Measurements from ENCODE around the gene ZNF662. TPM values are rescaled to one million over a fixed set of nuclear protein-coding genes. Genes with fewer than 3 reads are reported as not detected.

ZNF662 gene
- total RNA-seq, 1 experiment from 2014 or later = 13.4 TPM

GRCh38 chr3:42960282-42960681 is 54.3 kb downstream of the ZNF662 start:
- no peak overlapping the region for H3K27ac Mint-ChIP-seq (ENCODE audit: unreplicated experiment)
- POLR2A ChIA-PET = no interaction called here
- no peaks in the 10 kb centered on the region for H3K27me3 ChIP-seq (replicated peaks; ENCODE audit: control insufficient read depth, insufficient read depth, low read length)
- H3K27me3 Mint-ChIP-seq (ENCODE audit: insufficient read depth, unreplicated experiment) = peaks cover 7% of the 10 kb centered on the region
- intact Hi-C loops (cut with micrococcal nuclease; ENCODE audit: unreplicated experiment) = loop anchor here (5.0 kb wide), 2 partner anchors 127 to 1552 kb away; no protein-coding TSS in a partner anchor
- H3K4me1 ChIP-seq = no peaks in the 10 kb centered on the region
- DNase-seq = no peak
- no TSS peak for BruUV-seq (replicated peaks)
- H3K9me3 ChIP-seq = no peaks in the 10 kb centered on the region
- CTCF ChIA-PET = interaction anchor here (2.0 kb wide), 1 partner anchor 128 kb away, joined by 7 read pairs; no protein-coding TSS in a partner anchor
- H3K4me1 Mint-ChIP-seq (ENCODE audit: low read depth, unreplicated experiment) = no peaks in the 10 kb centered on the region
- H3K4me3 ChIP-seq (ENCODE audit: low read depth, low read length) = no peak overlapping the region
- H3K36me3 Mint-ChIP-seq (ENCODE audit: insufficient read depth, unreplicated experiment) = no peaks in the 10 kb centered on the region
- H3K4me3 Mint-ChIP-seq (ENCODE audit: unreplicated experiment) = no peak overlapping the region
- no peaks in the 10 kb centered on the region for H3K36me3 ChIP-seq (ENCODE audit: control insufficient read depth, insufficient read depth, low read length)
- H3K9me3 Mint-ChIP-seq (ENCODE audit: unreplicated experiment) = no peaks in the 10 kb centered on the region
- no peak for TF ChIP-seq CTCF (IDR thresholded peaks at IDR 0.05; ENCODE audit: insufficient read depth in 1 of 2, low read depth in 1 of 2, low read length in 1 of 2, severe bottlenecking in 1 of 2, unreplicated experiment in 1 of 2)

DNA sequence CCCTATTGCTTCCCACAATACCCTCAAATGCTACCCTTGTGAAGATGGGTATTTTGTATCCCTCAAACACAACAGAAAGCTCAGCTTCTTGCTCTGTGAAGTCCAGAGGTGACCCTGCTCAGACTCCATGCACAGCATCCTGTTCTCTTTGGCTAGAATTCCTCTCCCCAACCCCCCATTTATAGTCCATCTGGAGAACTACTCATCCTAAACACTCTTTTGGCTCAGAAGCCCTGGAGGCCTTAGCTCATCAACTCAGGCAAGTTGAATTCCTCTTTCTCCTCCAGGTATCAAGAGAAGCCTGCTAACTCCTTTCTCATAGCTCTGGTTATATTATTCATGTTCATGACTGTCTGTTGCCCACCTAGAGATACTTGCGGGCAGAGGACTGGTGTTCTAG is 54.8 kb downstream of the ZNF662 start:
- Histone ChIP-seq H3K4me1 (no peaks in the 10 kb centered on the region), H3K4me3 (ENCODE audit: low read depth, low read length) (no peak overlapping the region), H3K27me3 (replicated peaks; ENCODE audit: control insufficient read depth, insufficient read depth, low read length) (no peaks in the 10 kb centered on the region), H3K36me3 (ENCODE audit: control insufficient read depth, insufficient read depth, low read length) (no peaks in the 10 kb centered on the region), H3K9me3 (no peaks in the 10 kb centered on the region)
- Mint-ChIP-seq H3K27ac (ENCODE audit: unreplicated experiment) (no peak overlapping the region), H3K4me1 (ENCODE audit: low read depth, unreplicated experiment) (no peaks in the 10 kb centered on the region), H3K4me3 (ENCODE audit: unreplicated experiment) (no peak overlapping the region), H3K27me3 (ENCODE audit: insufficient read depth, unreplicated experiment) (peaks cover 7% of the 10 kb centered on the region), H3K36me3 (ENCODE audit: insufficient read depth, unreplicated experiment) (no peaks in the 10 kb centered on the region), H3K9me3 (ENCODE audit: unreplicated experiment) (no peaks in the 10 kb centered on the region)
- no peak for DNase-seq
- intact Hi-C loops (cut with micrococcal nuclease; ENCODE audit: unreplicated experiment) = loop anchor here (1.0 to 5.0 kb wide), 4 partner anchors 127 to 1552 kb away; no protein-coding TSS in a partner anchor
- TF ChIP-seq CTCF (IDR thresholded peaks at IDR 0.05; ENCODE audit: insufficient read depth in 1 of 2, low read depth in 1 of 2, low read length in 1 of 2, severe bottlenecking in 1 of 2, unreplicated experiment in 1 of 2) = no peak
- BruUV-seq (replicated peaks) = no TSS peak
- CTCF ChIA-PET = interaction anchor here (1.3 to 2.0 kb wide), 2 partner anchors 127 to 201 kb away, joined by 3 to 7 read pairs; no protein-coding TSS in a partner anchor
- POLR2A ChIA-PET = no interaction called here

- TF ChIP-seq CTCF (IDR thresholded peaks at IDR 0.05; ENCODE audit: insufficient read depth in 1 of 2, low read depth in 1 of 2, low read length in 1 of 2, severe bottlenecking in 1 of 2, unreplicated experiment in 1 of 2) = peak; percentile 48 to 49
- intact Hi-C loops (cut with micrococcal nuclease; ENCODE audit: unreplicated experiment) = loop anchor here (1.0 to 5.0 kb wide), 4 partner anchors 126 to 1551 kb away; no protein-coding TSS in a partner anchor
- Histone ChIP-seq H3K27me3 (replicated peaks; ENCODE audit: control insufficient read depth, insufficient read depth, low read length) (no peaks in the 10 kb centered on the region), H3K36me3 (ENCODE audit: control insufficient read depth, insufficient read depth, low read length) (no peaks in the 10 kb centered on the region), H3K9me3 (no peaks in the 10 kb centered on the region), H3K4me1 (no peaks in the 10 kb centered on the region), H3K4me3 (ENCODE audit: low read depth, low read length) (no peak overlapping the region)
- no peaks in the 10 kb centered on the region for H3K4me1 Mint-ChIP-seq (ENCODE audit: low read depth, unreplicated experiment)
- BruUV-seq (replicated peaks) = no TSS peak
- no peak overlapping the region for H3K27ac Mint-ChIP-seq (ENCODE audit: unreplicated experiment)
- ChIA-PET POLR2A (no interaction called here), CTCF (interaction anchor here (0.6 to 2.0 kb wide), 11 partner anchors 47 to 542 kb away, joined by 3 to 7 read pairs (median 5); no protein-coding TSS in a partner anchor)
- H3K27me3 Mint-ChIP-seq (ENCODE audit: insufficient read depth, unreplicated experiment) = peaks cover 7% of the 10 kb centered on the region
- DNase-seq = peak in 1 of 2 experiments; percentile 48
- no peaks in the 10 kb centered on the region for H3K36me3 Mint-ChIP-seq (ENCODE audit: insufficient read depth, unreplicated experiment)
- H3K4me3 Mint-ChIP-seq (ENCODE audit: unreplicated experiment) = no peak overlapping the region
- H3K9me3 Mint-ChIP-seq (ENCODE audit: unreplicated experiment) = no peaks in the 10 kb centered on the region
These were observed 55.7 kb downstream of the ZNF662 start for GRCh38 chr3:42961633-42962032.
